GM12892 (cell line): Measurements from ENCODE around the gene MAGI2.

Experiments
- POLR2A ChIP-seq: IDR thresholded peaks from 2 replicates; pipeline ENCODE4 v1.6.1; 2011; ENCODE audit warnings: low read depth, low read length, control low read depth
- POLR2AphosphoS5 ChIP-seq: IDR thresholded peaks from 2 replicates; pipeline ENCODE4 v1.6.1; 2011; ENCODE audit warnings: low read depth, low read length, control low read depth

GRCh38 chr7:79352323-79352722, 101.1 kb downstream of the MAGI2 start:
- TF ChIP-seq POLR2A: no peak
- no peak for TF ChIP-seq POLR2AphosphoS5
